Measurements from ENCODE around the gene AGBL1.

The AGBL1 gene

DNA sequence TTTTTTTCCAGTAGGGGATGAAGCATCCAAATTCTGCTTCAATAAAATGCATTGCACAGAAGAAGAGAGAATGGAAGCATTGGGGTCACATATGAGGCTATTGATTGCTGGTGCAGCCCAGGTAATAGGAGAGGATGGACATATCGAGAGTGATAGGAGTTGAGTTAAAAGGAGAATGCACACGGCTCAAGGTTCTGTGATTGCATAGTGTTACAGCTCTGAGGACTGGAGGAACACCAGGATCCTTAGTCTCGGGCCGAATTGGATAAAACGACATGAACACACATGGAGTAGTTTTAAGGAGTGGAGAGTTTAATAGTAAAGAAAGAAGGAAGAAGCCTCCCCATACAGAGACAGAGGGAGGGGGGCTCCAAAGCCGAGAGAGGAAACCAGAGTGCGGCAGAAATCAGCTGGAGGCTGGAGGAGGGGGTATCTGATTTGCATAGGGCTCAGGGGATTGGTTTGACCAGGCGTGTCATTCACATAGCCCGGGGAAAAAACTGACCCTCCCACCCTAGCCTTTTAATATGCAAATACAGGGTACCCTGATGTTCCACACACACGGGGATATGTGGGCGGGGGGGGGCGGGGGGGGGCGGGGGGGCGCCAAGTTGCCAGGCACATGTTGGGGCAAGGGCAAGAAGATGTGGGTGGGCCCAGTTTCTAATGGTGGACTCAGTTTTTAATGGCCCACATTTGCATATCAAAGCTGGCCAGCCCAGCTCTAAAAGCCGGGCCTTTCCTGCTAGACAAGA lies 156.9 kb downstream of the AGBL1 start:
- DNase-seq (ENCODE audit: low read depth): no peak

DNA sequence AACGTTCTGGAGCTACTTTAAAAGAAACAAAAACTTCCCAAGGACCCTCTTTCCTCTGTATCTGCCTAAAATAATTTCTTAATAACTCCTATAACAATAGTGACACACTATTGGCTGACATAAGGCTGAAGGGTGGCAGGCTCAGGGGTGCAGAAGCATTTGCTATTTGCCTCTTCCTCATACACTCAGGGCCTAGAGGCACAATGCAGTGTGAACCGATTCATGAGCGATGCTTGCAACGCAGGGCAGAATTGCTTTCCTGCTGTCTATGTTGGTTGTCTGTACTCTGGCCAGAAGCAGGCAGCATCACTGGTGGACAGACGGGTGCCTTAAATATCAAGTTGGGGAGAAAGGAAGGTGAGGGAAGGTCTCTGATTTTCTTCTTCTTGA lies 157.4 kb downstream of the AGBL1 start:
- no peak for DNase-seq (ENCODE audit: low read depth)

DNA sequence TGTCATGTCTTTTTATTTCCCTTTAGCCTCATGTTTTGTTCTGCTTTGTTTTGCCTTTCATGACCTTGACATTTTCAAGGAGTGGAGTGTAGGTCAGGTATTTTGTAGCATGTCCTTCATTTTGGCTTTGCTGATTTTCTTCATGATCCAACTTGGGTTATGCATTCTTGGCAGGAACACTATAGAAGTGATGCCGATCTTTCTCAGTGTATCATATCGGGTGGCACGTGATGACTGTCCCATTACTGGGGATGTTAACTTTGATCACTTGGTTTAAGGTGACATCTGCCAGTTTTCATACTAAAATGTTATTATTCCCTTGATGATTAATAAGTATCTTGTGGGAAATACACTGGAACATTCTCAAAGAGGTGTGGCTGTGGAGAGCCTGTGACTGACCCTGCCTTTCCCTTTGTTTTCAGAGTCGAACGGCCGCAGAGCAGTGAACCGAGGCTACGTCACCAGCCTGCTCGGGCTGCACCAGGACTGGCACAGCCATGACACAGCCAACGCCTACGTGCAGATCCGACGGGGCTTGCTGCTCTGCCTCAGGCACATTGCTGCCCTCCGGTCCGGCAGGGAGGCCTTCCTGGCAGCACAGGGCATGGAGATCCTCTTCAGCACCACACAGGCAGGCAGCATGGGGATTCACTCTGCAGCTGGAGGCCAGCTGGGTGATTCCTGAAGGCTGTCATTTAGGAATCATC lies 167.7 kb downstream of the AGBL1 start:
- DNase-seq (ENCODE audit: low read depth): no peak

DNA sequence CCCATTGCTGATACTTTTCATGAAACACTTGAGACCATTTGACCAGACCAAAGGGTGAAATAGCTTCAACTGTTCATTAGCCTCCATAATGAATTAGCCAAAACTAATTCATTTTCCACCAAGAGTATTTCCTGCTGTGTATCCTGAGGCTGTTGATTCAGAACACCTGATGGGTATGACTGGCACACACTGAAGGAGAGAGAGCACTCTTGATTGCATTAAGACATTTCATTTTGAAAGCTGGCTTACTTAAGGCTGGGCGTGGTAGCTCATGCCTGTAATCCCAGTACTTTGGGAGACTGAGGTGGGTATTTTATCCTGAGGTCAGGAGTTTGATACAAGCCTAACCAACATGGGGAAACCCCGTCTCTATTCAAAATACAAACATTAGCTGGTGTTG lies 175.6 kb downstream of the AGBL1 start:
- no peak for DNase-seq (ENCODE audit: low read depth)

DNA sequence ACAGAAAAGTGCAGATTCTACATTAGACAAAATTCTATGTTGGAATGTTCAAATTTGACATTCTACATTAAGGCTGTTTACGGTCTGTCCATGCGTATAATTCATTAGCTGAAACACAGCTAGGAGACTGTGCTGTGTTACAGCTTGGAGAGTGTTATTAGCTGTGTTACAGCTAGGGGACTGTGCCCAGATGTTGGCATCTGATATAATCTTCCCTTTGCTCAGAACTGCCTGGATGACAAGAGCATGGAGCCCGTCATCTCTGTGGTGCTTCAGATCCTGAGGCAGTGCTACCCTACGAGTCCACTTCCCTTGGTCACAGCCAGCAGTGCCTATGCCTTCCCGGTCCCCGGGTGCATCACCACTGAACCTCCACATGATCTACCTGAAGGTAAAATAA lies 177.0 kb downstream of the AGBL1 start:
- no peak for DNase-seq (ENCODE audit: low read depth)

DNA sequence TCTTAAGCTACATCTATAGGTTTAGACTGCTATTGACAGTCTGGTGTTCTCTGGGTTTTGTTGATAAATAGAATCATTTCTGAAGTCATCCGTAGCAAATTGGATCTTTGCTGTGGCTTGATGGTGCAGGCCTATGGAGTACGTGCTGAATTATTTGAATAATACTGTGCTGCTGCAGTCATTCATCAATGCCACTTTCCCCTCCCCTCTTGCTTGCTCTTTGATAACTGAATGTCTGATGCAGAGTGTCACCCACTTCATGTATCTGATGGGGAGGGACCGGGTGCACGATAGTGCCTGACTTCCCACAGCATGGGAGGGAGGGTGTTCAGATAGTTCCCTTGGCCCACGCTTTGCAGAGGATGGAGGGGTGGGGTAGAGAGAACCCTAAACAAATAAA lies 179.9 kb downstream of the AGBL1 start:
- no peak for DNase-seq (ENCODE audit: low read depth)

DNA sequence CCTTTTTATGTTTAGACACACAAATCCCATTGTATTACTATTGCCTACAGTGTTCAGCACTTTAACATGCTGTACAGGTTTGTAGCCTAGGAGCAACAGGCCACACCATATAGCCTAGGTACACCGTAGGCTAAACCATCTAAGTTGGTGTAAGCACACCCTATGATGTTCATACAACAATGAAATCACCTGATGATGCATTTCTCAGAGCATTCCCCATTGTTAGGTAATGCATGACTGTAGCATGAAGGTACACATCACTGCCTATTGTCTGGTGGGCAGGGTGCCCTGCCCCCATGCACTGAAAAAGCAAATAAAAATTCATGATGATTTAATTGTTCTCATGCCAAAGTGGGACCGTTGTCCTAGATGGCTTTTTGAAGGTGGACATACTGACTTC lies 183.6 kb downstream of the AGBL1 start:
- DNase-seq (ENCODE audit: low read depth): no peak

DNA sequence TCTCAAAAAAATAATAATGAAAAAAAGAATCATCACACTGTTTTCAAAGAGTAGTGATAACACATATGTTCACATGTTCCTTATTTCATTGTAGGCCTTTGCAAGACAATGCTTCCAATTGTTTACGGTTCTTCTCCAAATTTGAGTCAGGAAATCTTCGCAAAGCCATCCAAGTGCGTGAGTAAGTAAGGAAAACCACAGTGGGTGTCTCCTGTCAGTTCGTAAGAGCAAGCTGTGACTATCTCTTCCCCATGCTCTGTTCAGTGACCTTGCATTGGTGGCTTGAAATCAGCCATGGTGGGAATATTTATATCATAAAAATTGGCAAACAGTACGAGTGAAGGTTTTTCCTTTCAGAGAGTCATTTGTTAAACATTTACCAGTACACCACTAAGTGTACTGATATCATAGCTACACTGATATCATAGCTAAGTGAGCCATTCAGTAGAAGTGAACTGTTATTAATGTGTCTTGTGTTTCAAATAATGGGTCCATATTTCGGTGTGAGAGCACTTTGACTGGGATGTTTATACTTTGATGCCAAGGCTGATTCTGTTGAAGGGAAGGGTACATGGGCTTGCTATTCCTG lies 187.3 kb downstream of the AGBL1 start:
- no peak for DNase-seq (ENCODE audit: low read depth)

DNA sequence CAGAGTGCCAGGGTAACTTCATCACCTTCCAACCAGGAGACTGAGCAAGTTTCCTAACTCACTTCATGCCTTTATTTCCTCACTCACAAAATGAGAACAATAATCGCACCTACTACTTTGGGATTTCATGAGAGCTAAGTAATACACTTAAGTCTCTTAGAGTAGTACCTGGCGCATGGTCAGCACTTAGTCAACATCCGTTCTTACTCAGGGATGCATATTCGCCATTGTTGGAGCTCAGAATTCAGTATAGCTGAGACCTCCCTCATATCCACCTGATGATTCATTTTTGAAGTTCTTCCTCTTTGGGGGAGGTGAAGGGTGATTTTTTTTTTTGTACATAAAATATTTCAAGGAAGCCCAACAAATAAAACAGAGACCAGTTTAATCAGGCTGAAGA lies 188.2 kb downstream of the AGBL1 start:
- no peak for DNase-seq (ENCODE audit: low read depth)

DNA sequence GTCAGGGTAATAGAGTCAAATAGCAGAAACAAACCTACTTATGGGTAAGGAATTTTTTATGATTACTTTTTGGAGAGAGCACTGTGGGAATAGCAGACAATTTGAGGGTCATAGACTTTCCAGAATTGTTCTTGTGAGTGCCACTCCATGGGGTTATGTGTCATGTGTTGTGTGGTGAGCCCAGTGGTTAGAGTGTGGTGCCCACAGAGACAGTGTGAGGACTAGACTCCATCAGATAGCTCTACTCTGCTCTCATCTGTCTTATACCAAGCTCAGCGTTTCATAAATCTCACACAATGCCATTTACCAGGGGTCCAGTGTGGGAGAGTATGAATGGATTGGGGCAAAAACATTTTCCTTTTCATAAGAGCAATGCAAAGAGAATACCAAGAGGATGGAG lies 188.9 kb downstream of the AGBL1 start:
- no peak for DNase-seq (ENCODE audit: low read depth)

DNA sequence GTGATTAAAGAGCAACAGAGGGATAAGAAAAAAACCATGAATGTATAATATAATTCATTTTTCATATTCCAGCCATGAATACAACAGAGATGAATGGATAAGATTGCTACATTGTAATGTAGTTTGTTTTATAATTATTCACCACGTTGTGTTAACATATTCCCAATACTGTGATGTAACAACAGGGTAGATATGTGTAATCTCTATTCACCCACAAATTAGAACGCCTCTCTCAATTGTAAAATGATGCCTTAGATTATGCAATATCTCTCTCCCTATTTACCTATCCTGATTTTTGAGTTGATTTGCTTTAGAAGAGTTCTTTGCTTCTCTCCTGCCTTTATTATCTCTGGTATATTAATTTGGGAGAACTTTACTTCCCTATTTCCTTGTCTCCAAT lies 193.6 kb downstream of the AGBL1 start:
- DNase-seq (ENCODE audit: low read depth): no peak

DNA sequence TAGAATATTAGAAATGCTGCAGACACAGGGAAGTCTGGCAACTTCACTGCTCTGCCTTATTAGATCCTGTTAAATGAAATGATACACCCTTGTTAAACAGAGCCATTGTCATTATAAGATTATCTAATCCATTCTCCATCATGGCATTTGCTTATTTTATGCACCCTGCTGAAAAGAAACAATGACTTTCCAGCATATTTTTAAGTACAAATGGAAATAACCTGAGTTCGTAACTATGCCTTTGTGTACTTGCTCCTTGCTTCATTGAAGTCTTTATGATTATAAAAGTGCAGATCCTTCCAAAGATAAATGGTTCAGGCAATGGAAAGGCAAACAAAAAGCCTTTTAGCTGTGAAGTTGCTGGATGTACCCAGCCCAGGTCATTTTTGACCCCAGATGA lies 195.7 kb downstream of the AGBL1 start:
- DNase-seq (ENCODE audit: low read depth): no peak

DNA sequence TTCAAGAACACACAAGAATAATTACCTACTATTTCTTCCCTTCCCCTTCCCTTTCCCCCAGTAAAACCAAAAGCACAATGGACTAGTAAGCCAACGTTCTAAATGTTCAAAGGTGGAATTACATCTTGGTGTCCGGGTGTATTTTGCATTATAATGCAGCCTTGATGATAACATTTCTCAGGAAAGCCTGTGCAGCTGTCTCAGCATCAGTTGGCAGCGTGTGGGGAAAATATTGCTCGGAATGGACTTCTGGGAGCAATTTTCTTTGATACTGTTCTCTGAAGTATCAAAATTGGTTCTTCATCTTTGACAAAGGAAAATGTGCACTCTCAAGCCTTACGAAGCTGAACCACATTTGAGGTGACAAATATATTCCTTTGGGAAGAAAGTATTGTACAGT lies 198.9 kb downstream of the AGBL1 start:
- no peak for DNase-seq (ENCODE audit: low read depth)

DNA sequence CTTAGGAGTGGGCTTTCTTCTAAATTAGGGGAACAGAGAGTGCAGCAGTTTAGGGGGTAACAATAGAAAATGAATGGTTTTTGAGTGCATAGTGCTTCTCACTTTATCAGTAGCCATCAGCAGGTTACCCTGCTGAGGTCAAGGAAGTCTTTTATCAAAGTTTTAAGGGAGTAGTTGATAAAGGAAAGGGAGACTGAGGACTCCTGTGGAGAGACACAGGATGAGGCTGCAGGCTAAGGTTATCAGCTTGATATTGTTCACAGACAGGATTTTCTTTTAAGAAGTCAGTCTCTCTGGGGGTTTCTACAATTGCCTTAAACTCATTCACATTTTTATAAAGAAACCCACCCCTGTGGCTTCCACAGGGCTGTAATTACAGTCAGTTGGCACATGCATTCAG lies 205.0 kb downstream of the AGBL1 start:
- no peak for DNase-seq (ENCODE audit: low read depth)

DNA sequence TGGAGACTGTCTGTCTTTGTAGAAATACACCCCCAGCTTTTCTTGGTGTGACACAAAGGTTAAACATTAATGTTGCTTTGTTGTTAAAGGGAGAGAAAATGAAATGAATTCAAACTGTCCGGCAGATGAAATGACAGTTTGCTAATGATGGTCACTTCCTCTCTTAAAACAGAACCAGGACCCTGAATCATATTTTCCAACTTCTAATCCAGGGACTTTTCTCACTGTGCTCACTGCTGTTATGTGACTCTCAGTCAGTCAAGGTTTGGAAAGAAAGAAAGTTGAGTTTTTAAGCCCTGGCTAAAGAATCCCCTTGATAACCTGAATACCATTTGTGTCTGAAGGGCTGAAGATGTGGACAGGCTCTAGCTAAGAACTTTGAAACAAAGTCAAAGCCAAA lies 215.8 kb downstream of the AGBL1 start:
- no peak for DNase-seq (ENCODE audit: low read depth)

DNA sequence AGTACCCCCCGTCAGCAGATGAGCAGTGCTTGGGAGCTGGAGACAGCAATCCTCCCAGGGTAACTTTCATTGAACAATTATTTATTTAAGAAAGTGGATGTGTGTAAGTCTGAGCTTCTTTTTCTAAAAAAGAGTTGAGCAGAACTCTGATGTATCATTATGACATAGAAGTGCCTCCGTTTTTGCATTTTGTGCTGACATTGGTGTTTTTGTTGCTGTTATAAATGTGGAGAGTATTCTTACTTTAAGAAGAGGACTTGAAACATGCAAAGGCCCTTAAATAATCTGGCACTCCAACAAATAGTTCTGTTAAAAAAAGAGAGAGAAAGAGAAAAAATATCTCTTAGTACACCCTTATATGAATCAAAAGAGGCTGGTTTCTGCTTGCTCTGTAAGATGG lies 217.1 kb downstream of the AGBL1 start:
- DNase-seq (ENCODE audit: low read depth): no peak

DNA sequence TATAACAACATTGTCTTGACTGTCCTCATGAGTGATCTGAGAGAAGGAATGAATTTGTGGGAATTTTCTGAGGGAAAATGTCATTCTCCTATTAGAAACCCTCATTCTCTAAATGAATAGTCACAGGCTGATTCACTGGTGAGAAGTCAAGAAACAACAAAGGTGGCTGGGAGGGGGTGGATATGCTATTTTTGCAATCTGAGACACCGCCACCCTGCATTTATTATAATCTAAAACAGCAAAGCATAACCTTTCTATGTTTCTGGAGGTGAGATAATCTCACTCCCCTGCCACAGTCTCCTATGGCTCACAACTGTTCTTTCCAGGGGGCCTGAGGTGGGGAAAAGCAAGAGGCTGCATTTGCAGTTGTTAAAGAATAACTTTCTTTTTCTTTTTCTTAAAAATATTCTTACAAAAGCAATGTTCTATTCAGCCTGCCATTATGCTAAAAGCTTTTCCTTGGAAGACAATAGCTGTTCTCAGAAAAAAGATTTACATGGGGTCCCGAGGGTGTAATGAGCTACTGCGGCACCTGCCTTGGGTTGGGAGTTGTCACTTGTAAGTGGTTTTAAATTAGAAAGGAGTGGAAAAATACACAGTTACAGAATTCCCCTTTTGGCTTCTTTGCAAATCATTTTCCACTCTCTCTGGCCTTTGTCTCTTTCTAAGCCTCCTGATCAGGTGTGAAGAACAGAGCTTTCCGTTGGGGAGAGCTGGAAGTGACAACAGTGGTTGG lies 220.9 kb downstream of the AGBL1 start:
- DNase-seq (ENCODE audit: low read depth): no peak

DNA sequence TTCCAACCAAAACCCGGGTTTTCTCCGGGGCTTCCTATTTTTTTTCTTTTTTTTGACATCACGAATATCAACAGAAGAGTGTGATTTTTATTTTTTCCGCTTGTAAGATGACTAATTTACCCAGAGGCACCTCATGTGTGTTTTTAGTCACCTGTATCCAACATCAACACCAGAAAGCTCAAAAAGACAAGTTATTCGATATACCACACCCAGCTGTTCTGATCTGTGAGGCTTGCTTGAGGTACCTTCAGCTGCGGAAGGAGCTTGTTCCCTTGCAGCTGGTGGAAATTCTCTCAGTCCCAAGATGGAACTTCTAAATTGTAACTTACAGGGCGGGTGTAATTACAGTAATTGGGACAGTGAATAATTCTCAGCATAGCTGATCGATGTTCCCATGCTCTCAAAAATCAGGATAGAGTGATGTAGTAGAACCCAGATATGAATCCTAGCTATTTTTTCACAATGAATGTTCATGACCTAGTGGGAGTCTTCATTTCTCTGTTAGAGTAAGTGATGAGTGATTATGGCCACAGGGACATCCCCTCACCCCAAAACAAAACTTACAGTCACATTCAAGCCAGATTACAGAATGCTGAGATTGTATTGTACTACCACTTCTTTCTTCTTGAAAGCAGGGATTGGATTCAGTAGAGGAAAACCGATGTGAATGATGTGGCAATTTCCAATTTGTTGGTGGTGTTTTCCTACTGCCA lies 232.1 kb downstream of the AGBL1 start:
- no peak for DNase-seq (ENCODE audit: low read depth)

DNA sequence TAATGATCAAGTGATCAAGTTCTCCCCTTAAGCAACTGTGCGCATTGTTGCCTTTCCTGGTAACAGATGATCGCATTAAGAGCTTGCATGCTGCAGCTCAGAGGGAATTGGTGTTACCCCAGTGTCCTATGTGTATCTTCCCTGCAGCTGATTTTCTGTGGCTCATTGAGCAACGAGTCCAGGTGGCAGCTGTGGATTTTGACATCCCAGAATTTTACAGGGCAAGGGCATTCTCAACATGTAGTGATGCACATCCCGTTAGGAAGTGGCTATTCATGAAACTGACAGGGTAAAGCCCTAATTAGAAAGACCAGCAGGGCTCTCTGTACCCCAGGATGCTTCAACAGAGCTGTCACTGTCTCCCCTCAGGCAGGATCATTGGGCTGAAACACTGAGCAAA lies 232.8 kb downstream of the AGBL1 start:
- DNase-seq (ENCODE audit: low read depth): no peak

DNA sequence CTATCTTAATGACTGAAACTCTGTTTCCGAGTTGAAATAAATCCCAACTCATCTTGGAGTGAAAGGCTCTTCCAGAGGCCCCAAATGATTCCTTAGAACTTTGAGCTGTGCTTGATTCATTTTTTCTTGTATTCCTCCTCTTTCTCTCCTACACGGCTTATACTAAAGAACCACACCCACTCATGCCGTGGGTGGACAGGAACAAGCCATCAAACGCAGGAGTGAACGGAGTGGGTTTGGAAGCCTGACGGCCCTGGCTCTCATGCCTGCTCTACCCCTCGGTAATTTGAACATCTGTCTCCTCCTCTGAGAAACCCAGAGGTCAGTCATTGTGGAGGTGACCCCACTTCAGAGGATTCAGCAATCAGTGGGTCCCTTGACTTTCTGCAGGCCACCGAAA lies 236.5 kb downstream of the AGBL1 start:
- DNase-seq (ENCODE audit: low read depth): no peak

DNA sequence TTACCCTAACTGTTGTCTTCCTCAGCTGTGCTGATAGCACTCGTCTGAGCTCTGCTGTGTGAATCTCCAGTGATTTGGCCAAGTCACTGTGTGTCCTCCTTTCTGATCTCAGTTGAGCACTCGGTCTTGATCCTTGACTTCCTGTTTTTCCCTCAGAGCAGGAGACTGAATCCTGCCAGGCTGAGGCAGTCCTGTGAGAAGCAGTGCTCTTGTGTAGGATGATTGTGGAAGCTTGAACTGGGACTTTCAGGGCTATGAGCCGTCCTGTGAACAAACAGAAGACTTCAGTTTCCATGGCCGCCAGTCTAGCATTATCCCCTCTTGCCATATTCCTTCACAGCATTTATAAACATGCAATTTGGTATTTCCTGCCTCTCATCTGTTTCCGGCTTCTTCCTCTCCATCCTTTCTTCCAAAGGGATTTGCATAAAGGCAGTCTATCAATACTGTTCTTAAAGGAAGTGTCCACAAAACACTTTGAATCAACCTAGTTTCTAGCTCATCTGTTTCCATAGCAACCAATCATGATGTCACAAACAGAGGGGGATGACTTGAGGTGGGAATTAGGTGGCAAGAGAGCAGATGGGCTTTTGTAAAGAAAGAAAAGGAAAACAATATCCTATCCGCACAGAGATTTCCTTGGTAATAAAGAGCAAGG lies 237.2 kb downstream of the AGBL1 start:
- no peak for DNase-seq (ENCODE audit: low read depth)

DNA sequence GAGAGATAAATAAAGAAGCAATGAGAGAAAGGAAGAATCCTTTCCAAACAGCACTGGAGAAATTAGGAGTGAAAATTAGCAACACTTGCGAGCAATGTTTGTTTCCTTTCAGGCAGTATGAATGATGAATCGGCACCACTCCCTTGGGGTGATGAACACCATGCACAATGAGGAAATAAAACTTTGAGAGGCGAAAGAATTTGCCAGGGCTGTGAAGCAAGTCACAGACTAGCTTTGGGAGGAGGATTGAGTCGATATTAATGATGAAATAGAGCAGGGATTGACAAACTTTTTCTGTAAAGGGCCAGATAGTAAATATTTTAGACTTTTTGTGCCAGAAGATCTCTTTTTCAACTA lies 237.7 kb downstream of the AGBL1 start:
- no peak for DNase-seq (ENCODE audit: low read depth)

Data from stimulated activated CD8-positive, alpha-beta memory T cell treated with anti-CD3 and anti-CD28 coated beads, Interleukin-12 subunit alpha, Interleukin-12 subunit beta, amount 100 ng/mL, for 4 hours (primary cell).